ENCODE data around the gene PCNX3.

The PCNX3 gene

GRCh38 chr11:65617990-65618751 lies 2.6 kb downstream of the PCNX3 start:
- POLR2A ChIA-PET, result interaction anchor here (0.9 kb wide), 1 partner anchor 14 kb away, joined by 4 read pairs; no protein-coding TSS in a partner anchor

GRCh38 chr11:65618763-65619162 lies 3.2 kb downstream of the PCNX3 start:
- CTCF ChIA-PET, result interaction anchor here (0.6 to 2.5 kb wide), 3 partner anchors 8 to 78 kb away, joined by 3 to 16 read pairs (median 10); no protein-coding TSS in a partner anchor
- no peak overlapping the region for H3K4me3 ChIP-seq (ENCODE audit: low read depth, low read length)
- no peak for DNase-seq (ENCODE audit: low read depth, low spot score)
- POLR2A ChIA-PET, result no interaction called here
- no peak for TF ChIP-seq CTCF (IDR thresholded peaks at IDR 0.05; ENCODE audit: insufficient read depth, low read length, missing control alignments)

More at GRCh38 chr11:65617990-65618751, 2.6 kb downstream of the PCNX3 start:
- H3K4me3 ChIP-seq (ENCODE audit: low read depth, low read length), result no peak overlapping the region
- CTCF ChIA-PET, result interaction anchor here (1.4 to 2.5 kb wide), 5 partner anchors 9 to 201 kb away, joined by 4 to 16 read pairs (median 6); no protein-coding TSS in a partner anchor
- no peak for TF ChIP-seq CTCF (IDR thresholded peaks at IDR 0.05; ENCODE audit: insufficient read depth, low read length, missing control alignments)
- no peak for DNase-seq (ENCODE audit: low read depth, low spot score)

GRCh38 chr11:65619281-65619928 lies 3.8 kb downstream of the PCNX3 start:
- CTCF ChIA-PET, result interaction anchor here (0.6 to 1.8 kb wide), 2 partner anchors 23 to 78 kb away, joined by 3 to 10 read pairs; no protein-coding TSS in a partner anchor
- no peak for TF ChIP-seq CTCF (IDR thresholded peaks at IDR 0.05; ENCODE audit: insufficient read depth, low read length, missing control alignments)
- no peak for DNase-seq (ENCODE audit: low read depth, low spot score)
- POLR2A ChIA-PET, result no interaction called here
- no peak overlapping the region for H3K4me3 ChIP-seq (ENCODE audit: low read depth, low read length)

GRCh38 chr11:65620666-65621065 lies 5.1 kb downstream of the PCNX3 start:
- no peak for DNase-seq (ENCODE audit: low read depth, low spot score)
- CTCF ChIA-PET, result no interaction called here
- POLR2A ChIA-PET, result no interaction called here
- no peak for TF ChIP-seq CTCF (IDR thresholded peaks at IDR 0.05; ENCODE audit: insufficient read depth, low read length, missing control alignments)
- no peak overlapping the region for H3K4me3 ChIP-seq (ENCODE audit: low read depth, low read length)

- POLR2A ChIA-PET, result no interaction called here
- H3K4me3 ChIP-seq (ENCODE audit: low read depth, low read length), result no peak overlapping the region
- CTCF ChIA-PET, result no interaction called here
- DNase-seq (ENCODE audit: low read depth, low spot score), result no peak
- no peak for TF ChIP-seq CTCF (IDR thresholded peaks at IDR 0.05; ENCODE audit: insufficient read depth, low read length, missing control alignments)
Measured at GRCh38 chr11:65621460-65621859, 5.9 kb downstream of the PCNX3 start.

GRCh38 chr11:65622011-65622410 lies 6.4 kb downstream of the PCNX3 start:
- POLR2A ChIA-PET, result no interaction called here
- no peak for TF ChIP-seq CTCF (IDR thresholded peaks at IDR 0.05; ENCODE audit: insufficient read depth, low read length, missing control alignments)
- no peak for DNase-seq (ENCODE audit: low read depth, low spot score)
- CTCF ChIA-PET, result interaction anchor here (0.8 kb wide), 1 partner anchor 16 kb away, joined by 5 read pairs; the partner anchor contains the start of gene SIPA1
- no peak overlapping the region for H3K4me3 ChIP-seq (ENCODE audit: low read depth, low read length)

Measured in AG04449 (cell line).